Epidermal melanocyte (primary cell): ENCODE measurements around the gene OSBPL1A.

Experiments
- DNase-seq: peaks from one replicate; pipeline ENCODE4 v3.0.0; 2011; ENCODE audit warnings: low spot score; ENCODE audit not compliant: insufficient read length

OSBPL1A gene

DNA sequence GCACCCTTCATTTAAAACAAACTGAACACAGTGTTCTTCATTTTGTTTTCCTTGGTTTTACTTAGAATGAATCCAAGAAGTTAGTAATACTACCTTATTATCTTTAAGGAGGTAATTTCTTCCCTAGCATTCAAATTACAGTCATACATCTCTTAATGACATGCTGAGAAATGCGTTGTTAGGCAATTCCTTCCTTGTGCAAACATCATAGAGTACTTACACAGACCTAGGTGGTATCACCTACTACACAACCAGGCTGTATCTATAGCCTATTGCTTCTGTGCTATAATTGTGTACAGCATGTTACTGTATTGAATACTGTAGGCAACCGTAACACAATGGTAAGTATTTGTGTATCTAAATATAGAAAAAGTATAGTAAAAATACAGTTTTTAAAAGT, 267.1 kb downstream of the OSBPL1A start:
- DNase-seq = no peak

DNA sequence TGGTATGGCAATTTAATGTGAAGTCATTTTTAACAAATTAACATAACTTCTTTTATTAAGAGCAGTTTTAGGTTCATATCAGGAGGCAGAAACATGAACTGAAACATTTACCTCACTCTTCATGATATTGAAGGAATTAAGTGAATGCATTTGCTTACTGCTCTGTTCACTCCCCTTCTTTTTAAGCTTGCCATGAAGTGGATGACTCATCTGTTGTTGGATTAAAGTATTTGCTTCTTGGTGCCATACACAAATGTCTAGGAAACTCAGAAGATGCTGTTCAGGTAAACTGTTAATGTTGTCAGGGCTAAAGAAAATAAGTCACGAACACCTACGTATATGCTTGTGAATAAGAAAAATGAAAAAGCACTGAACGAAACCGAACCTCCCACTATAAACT, 268.9 kb downstream of the OSBPL1A start:
- no peak for DNase-seq

DNA sequence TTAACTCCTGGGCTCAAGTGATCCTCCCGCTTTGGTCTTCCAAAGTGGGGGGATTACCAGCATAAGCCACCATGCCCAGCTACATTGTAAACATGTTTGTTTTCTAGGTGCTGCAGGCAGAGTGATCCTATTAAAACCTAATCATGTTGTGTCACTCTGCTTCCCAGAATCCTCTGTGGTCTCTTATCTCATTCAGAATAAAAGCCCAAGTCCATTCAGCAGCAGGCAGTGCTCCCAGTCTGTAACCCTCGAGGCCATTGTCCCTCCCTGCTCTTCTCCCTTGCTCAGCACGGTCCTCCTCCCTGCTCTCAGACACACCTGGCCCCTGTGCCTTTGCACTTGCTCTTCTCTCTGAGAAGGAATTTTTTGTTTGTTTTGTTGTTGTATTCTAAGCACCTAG, 269.9 kb downstream of the OSBPL1A start:
- no peak for DNase-seq

DNA sequence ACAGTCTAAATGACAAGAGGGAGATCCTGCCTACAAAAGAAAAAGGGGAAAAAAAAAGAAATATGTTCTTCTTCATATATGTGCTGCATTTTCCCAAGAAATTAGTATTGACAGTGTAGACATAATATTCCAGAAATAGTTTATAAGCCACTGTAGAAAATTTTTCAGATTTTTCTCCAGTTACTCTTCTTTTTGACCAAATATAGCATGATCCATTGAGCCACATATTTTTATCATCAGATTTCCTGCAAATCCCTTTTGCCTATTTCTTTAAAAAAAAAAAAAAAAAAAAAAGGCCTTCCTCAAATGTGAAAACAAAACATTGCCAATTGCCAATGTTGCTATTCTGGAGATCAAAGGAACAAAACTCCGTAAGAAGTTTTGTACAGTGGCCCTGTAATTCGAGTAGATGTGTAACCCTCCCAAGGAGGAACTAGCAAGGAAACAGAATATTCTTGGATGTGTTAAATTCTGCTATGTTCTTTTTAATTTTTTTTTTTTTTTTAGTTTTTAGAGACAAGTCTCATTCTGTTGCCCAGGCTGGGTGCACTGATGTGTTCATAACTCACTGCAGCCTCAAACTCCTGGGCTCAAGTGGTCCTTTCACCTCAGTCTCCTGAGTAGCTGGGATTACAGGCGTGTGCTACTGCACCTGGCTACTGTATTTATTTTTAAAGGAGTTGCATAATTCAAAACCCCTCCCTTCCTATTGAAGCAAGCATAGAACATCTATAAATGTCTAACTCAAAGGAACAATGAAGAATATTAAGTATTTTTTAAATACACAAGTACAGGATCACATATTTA, 271.3 kb downstream of the OSBPL1A start:
- DNase-seq = no peak

DNA sequence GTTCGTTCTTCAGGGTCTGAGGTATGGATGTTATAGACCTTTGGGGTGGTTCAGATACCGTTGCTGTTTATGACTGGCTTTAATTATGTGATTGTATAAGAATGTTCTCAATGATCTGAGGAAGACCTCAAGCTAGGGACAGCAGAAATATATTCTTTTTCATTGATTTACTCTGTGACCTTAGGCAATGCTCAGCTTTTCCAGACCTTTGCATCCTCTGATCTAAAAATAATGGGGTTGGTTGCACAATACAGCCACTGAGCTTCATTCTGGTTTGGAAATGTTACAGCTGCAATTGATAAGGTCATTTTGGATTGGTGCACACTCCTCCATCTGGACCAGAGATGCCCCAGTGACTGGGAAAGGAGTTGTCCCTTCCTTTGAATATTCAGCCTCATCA, 276.0 kb downstream of the OSBPL1A start:
- DNase-seq = no peak

DNA sequence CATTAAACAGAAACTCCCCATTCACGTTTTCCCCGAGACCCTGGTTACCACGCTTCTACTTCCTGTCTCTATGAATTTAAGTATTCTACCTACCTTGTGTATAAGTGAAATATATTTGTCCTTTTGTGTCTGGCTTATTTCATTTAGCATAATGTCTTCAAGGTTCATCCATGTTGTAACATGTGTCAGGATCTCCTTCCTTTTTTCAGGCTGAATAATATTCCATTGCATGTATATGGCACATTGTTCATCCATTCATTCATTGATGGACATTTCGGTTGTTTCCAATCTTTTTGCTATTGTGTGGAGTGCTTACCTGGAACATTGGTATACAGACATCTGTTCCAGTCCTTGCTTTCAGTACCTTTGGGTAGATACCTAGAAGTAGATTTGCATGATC, 276.9 kb downstream of the OSBPL1A start:
- no peak for DNase-seq

DNA sequence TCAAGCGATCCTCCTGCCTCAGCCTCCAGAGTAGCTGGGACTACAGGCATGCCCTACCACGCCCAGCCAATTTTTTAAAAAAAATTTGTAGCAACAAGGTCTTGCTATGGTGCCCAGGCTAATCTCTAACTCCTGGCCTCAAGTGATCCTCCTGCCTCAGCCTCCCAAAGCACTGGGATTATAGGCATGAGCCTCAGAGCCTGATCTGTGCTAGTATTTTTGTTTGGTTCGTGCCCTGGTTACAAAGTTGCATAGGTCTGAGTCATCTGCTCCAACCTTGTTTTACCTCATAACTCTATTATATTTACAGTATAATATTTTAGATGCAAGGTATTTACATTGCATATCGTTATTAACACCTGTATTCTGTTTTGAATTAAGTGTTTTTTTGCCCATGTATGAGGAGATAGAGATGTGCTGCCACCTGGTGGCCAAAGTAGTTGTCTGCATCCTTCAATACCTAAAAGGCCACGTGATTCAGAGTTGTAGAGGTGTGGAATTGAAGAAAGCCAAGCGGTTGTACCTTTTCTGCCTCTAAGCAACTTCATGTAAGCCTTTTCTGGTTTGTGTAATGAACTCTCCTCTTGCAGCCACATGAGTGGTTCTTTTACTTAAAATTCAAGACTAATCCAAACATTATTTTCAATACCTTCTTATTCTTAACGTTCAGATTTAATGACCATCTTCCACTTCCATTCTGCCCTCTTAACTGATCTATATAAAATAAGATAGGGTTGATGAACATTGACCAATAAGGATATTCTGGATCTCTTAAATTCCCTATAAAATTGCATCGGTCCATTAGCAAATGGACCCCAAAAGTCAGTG, 278.7 kb downstream of the OSBPL1A start:
- DNase-seq = no peak

DNA sequence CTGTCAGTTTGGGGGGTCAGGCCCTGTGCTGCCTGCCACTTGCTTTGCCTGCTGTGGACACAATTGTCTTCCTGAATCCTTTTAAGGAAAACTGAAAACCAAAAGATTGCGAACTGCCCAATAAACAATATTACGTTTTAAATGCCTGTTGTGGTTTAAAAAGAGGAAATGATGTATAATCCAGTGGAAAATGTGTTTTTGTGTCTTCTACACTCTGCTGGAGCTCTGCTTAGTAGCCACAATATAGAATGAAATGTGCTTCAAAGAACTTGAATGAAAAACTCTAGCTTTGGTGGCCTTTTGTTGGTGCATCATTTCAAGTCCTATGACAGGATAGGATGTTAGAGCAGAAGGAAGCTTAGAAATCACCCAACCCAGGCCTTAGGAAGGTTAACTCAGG, 282.0 kb downstream of the OSBPL1A start:
- DNase-seq = no peak

DNA sequence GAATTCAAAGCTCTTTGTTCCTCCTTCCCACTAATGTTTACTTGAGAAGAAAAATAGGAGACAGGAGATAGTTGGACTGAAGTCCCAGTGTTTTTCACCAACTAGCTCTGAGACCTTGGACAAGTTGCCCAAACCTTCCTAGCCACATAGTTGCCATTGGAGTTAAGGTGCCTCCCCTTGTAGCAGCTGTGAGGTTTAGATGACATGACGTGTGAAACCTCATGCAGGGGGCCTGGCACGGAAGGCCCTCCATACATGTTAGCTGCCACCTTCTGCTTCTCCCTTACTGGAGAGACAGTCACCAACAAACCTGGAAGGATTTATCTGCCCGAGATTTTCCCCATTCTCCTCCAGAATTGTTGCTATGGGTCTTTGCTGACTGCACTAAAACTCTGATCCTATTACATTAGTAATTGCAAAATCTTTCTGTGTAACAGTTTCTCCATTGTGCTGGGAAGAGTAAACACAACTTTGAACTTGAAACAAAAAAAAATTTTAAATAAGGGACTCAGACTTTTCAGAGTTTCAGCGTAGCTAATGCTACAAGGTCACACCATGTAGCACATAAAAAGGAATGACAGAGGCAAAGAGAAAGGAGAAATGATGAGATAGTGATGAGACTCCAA, 282.6 kb downstream of the OSBPL1A start:
- no peak for DNase-seq

DNA sequence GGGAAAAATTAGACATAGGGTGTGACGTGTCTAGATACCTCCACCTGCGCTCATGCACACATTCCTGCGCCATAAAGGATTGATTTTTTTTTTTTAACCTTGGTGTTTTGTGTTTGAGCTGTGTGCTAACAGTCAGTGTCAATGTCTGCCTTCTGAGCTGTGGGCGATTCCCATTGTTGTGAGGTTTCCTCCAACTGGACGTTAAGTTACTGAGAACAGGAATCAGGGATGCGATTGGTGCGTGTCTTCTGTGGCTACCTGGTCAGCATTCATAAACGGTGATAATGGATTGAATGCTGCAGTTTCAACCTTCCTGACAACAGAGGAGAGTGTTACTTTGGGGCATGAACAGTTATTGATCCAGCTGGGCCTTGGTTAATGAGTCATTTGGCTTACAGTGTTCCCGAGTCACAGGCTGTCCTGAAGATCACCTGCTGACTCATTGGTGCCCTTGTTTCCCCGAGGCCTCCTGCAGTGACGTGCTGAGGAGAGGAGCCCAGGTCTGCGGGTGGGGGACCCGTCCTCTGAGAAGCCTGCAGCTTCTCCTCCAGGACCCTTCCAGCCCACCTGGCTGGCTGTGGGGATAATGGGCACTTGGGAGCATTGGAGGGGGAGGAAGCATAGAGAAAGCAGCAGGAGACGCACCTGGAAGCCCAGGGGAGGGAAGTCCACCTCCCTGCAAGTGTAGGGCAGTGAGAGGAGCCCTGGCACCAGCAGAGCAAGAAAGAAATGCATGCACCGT, 284.6 kb downstream of the OSBPL1A start:
- DNase-seq = no peak

DNA sequence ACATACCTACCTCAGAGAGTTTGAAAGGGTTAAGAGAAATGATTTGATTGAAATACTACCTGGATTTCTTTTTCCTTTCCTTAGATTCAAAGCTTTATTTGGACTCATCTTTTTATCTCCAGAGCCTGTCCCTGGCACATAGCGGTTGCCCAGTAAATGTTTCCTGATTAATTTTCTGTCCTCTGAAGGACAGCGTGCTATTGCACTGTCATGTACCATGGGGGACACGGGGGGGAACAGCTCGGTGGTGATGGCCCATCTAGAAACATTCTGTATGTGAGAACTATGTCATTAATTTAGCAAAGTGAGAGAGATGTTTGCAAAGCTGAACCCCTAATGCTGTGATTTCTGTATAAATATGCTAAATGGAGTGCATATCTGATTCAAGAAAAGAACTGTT, 285.2 kb downstream of the OSBPL1A start:
- no peak for DNase-seq
